Transverse colon (tissue), 4 donors: ENCODE data around the gene RAMP1. TPM values are rescaled to one million over a fixed set of nuclear protein-coding genes. Genes with fewer than 3 reads are reported as not detected.

ENCODE experiments used
- DNase-seq: peaks from one replicate; pipeline ENCODE4 v3.0.0-alpha.2; 2019
- H3K27ac ChIP-seq, 4 donors: fragments of 200-600 bp; sonication (generic); 2 replicates each; pipeline ENCODE4 v1.5.1; 2016 to 2018; ENCODE audit warnings: inconsistent platforms in 4 of 4
- H3K27me3 ChIP-seq: fragments of 200-600 bp; sonication (generic); 2 replicates; pipeline ENCODE4 v1.5.1; 2017; ENCODE audit warnings: inconsistent platforms
- H3K36me3 ChIP-seq, 4 donors: fragments of 200-600 bp; sonication (generic); 2 replicates each; pipeline ENCODE4 v1.5.1; 2017 to 2019; ENCODE audit warnings: inconsistent platforms in 4 of 4
- H3K4me1 ChIP-seq, 4 donors: fragments of 200-600 bp; sonication (generic); 2 replicates each; pipeline ENCODE4 v1.5.1; 2017 to 2020; ENCODE audit warnings: inconsistent platforms in 4 of 4
- H3K4me3 ChIP-seq, 4 donors: fragments of 200-600 bp; sonication (generic); 1 replicate in 1 of 4; 2 replicates in 3 of 4; pipeline versions ENCODE4 v1.5.1 to v1.6.1; 2017 to 2019; ENCODE audit warnings: inconsistent platforms in 4 of 4
- H3K9me3 ChIP-seq, 2 donors: fragments of 200-600 bp; sonication (generic); 2 replicates each; pipeline ENCODE4 v1.5.1; 2017 to 2019; ENCODE audit warnings: inconsistent platforms in 2 of 2
- EP300 ChIP-seq: sonication (generic); formaldehyde crosslinking; IDR thresholded peaks from one replicate; pipeline ENCODE4 v1.6.1; 2017; ENCODE audit warnings: antibody characterized with exemption, low read depth
- POLR2A ChIP-seq: fragments of 450-650 bp; IDR thresholded peaks from one replicate; pipeline ENCODE4 v1.6.1; 2016; ENCODE audit warnings: antibody characterized with exemption, mild to moderate bottlenecking, moderate library complexity
- POLR2AphosphoS5 ChIP-seq, 3 donors: sonication (generic); formaldehyde crosslinking; IDR thresholded peaks; one replicate each; pipeline ENCODE4 v1.6.1; 2016; ENCODE audit warnings: antibody characterized with exemption in 3 of 3
- WGBS, 2 donors: methylation state at CpG; one replicate each; pipeline ENCODE4 v1.1.5; 2018; ENCODE audit warnings: low coverage in 1 of 2; 5-methylcytosine and 5-hydroxymethylcytosine counted together
- in situ Hi-C, 4 donors: fragments of 200-750 bp; cut with MboI; loops; one replicate each; pipeline versions ENCODE4 v1.15.0 to v1.15.1; 2017; ENCODE audit warnings: low sequenced_read_pairs in 3 of 4, low pct_ligation_motif_present in 1 of 4, low pct_unique_long_range_greater_than_20kb in 1 of 4
- intact Hi-C: fragments of 100-400 bp; cut with DNase I; formaldehyde crosslinking; loops from one replicate; pipeline ENCODE4 v1.15.1; 2023; ENCODE audit warnings: low total_unique reads
- total RNA-seq, 4 donors: library from RNA; depleted of rRNA; stranded (reverse); fragments of >200 nt; gene quantifications; one replicate each; pipeline ENCODE4 v1.1.0, GENCODE V29; 2016
- TF ChIP-seq, protein P1 (sequence below), 5 experiments: fragments of 200-600 bp in 3 of 5; fragments of 450-650 bp in 2 of 5; sonication (generic) in 3 of 5; IDR thresholded peaks; 1 replicate in 2 of 5; 2 replicates in 3 of 5; pipeline ENCODE4 v1.5.1; 2016 to 2017; ENCODE audit warnings: antibody characterized with exemption in 5 of 5, inconsistent platforms in 3 of 5, mild to moderate bottlenecking in 2 of 5, moderate library complexity in 1 of 5

RAMP1 gene
- total RNA-seq, 4 donors from 2014 or later: 47.5 to 158 (median 95.7) TPM

DNA sequence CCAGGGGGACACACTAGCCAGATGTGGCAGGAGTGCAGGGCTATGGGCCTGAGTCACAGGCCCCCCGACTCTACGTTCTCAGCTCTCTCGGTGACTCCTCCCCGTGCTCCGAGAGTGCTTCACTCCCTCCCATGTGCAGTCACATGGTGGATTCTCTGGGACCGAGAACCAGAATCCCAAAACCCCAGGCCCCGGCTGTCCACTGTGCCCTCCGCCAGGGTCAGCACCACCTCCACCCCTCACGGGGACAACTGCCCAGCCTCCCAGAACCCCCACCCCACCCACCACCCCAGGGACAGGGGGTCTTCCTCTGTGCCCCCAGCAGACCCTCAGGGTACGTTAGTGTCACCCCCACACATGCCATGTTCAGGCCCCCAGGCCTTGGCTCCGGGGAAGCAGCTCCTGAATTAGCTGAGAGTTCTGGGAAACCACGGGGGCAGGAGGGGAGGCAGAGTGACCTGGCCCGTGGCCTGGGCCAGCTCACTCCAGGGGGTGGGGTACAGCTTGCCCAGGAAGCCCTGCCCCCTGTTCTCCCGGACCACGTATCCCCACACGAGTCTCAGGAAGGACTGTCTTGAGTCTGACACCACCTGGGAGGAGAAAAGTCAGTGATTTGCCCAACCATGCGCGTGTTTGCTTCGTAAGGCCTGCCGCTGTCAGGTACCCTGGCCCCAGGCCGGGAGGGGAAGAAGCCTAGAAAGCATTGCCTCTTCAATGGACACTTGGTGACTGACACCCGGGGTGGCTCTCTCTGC lies 4.4 kb downstream of the RAMP1 start:
- Histone ChIP-seq H3K27me3 (peaks cover 19% of the 10 kb centered on the region), H3K36me3 (no peaks in the 10 kb centered on the region), H3K27ac (peak overlapping the region; percentile 71 to 94 (median 86)), H3K4me1 (peaks cover 13 to 46% (median 42%) of the 10 kb centered on the region in 4 donors), H3K4me3 (no peak overlapping the region), H3K9me3 (no peaks in the 10 kb centered on the region)
- DNase-seq: no peak
- TF ChIP-seq POLR2A: no peak
- 80% methylated on average over 22 of the region's 22 CpGs; no CpG with 5 or more reads in 1 of the 2 donors for WGBS, 2 donors
- intact Hi-C loops (no loop called here), in situ Hi-C loops (loop anchor here in 1 of 4 donors (25.0 kb wide), 1 partner anchor 398 kb away; no protein-coding TSS in a partner anchor)

DNA sequence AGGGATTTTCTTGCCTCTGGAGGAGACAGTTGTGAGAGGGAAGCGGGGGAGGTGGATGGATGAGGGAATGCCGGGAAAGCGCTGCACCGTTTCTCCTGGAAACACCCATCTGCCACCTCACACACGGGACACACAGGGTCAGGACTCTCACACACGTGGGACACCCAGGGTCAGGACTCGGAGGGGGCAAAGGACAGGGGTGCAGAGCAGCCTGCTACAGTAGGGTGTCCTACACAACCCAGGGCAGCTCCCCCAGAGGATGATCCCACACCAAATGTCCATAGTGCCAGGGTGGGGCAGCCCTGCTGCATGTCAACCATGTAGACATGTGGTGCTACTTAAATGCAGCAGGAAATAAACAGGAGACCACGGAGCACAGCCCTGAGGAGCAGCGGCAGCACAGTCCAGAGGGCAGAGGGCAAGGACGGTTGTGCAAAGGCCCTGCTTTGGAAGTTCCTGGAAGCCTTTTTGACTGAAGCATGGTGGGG lies 5.1 kb downstream of the RAMP1 start:
- Histone ChIP-seq H3K4me3 (no peak overlapping the region), H3K9me3 (no peaks in the 10 kb centered on the region), H3K27ac (peak overlapping the region; percentile 71 to 94 (median 86)), H3K36me3 (no peaks in the 10 kb centered on the region), H3K27me3 (peaks cover 14% of the 10 kb centered on the region), H3K4me1 (peaks cover 9 to 42% (median 38%) of the 10 kb centered on the region in 4 donors)
- no peak for TF ChIP-seq EP300
- no peak for TF ChIP-seq POLR2A
- no peak for TF ChIP-seq POLR2AphosphoS5 (IDR thresholded peaks at IDR 0.05)
- TF ChIP-seq, protein P1, sequence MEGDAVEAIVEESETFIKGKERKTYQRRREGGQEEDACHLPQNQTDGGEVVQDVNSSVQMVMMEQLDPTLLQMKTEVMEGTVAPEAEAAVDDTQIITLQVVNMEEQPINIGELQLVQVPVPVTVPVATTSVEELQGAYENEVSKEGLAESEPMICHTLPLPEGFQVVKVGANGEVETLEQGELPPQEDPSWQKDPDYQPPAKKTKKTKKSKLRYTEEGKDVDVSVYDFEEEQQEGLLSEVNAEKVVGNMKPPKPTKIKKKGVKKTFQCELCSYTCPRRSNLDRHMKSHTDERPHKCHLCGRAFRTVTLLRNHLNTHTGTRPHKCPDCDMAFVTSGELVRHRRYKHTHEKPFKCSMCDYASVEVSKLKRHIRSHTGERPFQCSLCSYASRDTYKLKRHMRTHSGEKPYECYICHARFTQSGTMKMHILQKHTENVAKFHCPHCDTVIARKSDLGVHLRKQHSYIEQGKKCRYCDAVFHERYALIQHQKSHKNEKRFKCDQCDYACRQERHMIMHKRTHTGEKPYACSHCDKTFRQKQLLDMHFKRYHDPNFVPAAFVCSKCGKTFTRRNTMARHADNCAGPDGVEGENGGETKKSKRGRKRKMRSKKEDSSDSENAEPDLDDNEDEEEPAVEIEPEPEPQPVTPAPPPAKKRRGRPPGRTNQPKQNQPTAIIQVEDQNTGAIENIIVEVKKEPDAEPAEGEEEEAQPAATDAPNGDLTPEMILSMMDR (IDR thresholded peaks at IDR 0.05): no peak
- in situ Hi-C loops (loop anchor here in 1 of 4 donors (25.0 kb wide), 1 partner anchor 398 kb away; no protein-coding TSS in a partner anchor), intact Hi-C loops (no loop called here)
- 60 to 71% methylated on average over 1 to 10 of the region's 10 CpGs for WGBS, 2 donors
- DNase-seq: no peak

DNA sequence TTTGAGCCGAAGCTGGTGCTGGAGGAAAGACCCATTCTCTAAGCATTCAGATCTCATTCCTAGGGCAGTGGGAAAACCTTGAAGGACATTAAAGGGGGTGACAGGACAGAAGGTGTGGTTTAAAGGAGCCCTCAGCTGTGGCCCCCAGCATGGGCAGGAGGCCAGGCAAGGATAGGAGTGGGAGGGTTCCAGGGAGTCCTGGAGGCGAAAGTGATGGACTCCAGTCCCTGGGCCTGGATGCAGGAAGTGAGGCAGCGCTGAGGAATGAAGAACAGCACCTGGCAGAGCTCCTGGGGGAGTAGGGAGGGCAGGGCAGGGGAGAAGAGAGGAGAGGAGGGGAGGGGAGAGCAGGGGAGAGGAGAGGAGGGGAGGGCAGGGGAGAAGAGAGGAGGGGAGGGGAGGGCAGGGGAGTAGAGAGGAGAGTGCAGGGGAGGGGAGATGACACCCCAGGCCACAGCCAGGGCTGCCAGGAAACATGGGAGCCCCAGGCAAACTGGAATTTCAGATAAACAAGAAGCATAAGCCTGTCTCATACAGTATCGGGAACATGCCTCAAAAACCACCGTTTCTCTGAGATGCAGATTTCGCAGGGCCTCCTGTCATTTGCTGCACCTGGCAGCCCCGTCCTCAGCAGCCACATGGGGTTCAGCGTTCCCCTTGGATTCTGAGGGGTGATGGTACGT lies 5.7 kb downstream of the RAMP1 start:
- Histone ChIP-seq H3K9me3 (no peaks in the 10 kb centered on the region), H3K4me1 (peaks cover 9 to 36% (median 33%) of the 10 kb centered on the region in 4 donors), H3K4me3 (no peak overlapping the region), H3K27me3 (peaks cover 8% of the 10 kb centered on the region), H3K36me3 (no peaks in the 10 kb centered on the region), H3K27ac (peak overlapping the region; percentile 71 to 94 (median 86))
- 63% methylated on average over 9 of the region's 9 CpGs; no CpG with 5 or more reads in 1 of the 2 donors for WGBS, 2 donors
- TF ChIP-seq, protein P1 (IDR thresholded peaks at IDR 0.05): no peak
- TF ChIP-seq POLR2A: no peak
- peak; percentile 47 for TF ChIP-seq EP300
- TF ChIP-seq POLR2AphosphoS5 (IDR thresholded peaks at IDR 0.05): peak in 2 of 3 donors; percentile 48 to 70
- intact Hi-C loops (no loop called here), in situ Hi-C loops (loop anchor here in 1 of 4 donors (25.0 kb wide), 1 partner anchor 397 kb away; no protein-coding TSS in a partner anchor)
- DNase-seq: no peak

DNA sequence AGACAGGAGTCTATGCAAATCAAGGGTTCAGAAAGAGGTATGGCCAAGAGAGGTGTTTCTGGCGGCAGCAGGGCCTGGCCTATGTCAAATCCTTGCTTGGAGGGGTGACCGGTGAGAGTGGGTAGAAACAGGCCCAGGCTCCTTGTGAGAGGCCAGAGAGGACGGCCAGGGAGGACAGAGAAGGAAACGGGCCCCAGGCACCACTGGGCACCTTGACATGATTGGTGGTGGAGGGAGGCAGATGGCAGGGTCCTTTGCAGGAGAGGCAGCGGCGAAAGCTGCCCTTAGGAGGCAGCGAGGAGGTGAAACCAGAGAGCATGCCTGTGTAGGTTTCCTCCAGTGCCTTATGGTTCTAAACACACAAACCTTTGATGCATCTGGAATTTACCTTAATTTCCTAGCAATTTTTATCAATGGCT lies 6.2 kb downstream of the RAMP1 start:
- H3K4me1 ChIP-seq: peaks cover 9 to 32% (median 28%) of the 10 kb centered on the region in 4 donors
- in situ Hi-C loops: loop anchor here in 1 of 4 donors (25.0 kb wide), 1 partner anchor 397 kb away; no protein-coding TSS in a partner anchor
- WGBS, 2 donors: 85% methylated on average over 7 of the region's 7 CpGs; no CpG with 5 or more reads in 1 of the 2 donors

More for the DNA sequence above, 6.2 kb downstream of the RAMP1 start:
- no peak overlapping the region for H3K4me3 ChIP-seq
- DNase-seq: no peak
- no peaks in the 10 kb centered on the region for H3K9me3 ChIP-seq
- H3K27me3 ChIP-seq: peaks cover 8% of the 10 kb centered on the region
- intact Hi-C loops: no loop called here
- H3K36me3 ChIP-seq: no peaks in the 10 kb centered on the region
- no peak for TF ChIP-seq EP300
- TF ChIP-seq, protein P1 (IDR thresholded peaks at IDR 0.05): no peak
- no peak for TF ChIP-seq POLR2A
- TF ChIP-seq POLR2AphosphoS5 (IDR thresholded peaks at IDR 0.05): no peak
- peak overlapping the region; percentile 71 to 94 (median 86) for H3K27ac ChIP-seq
